GM21786 (cell line): ENCODE results near the gene MAPK14.
A peak's percentile ranks its signal among the peaks of the same experiment; 100 is the strongest.
"Not testable (repeated sequence)": the region's sequence is repeated elsewhere in the genome, so short reads cannot be mapped to it uniquely, and the experiment has no call there.

ENCODE experiments used
- ATAC-seq: cut with Tn5 transposase; IDR thresholded peaks from one replicate; pipeline ENCODE4 v1.9.1; 2021; ENCODE audit not compliant: unreplicated experiment

MAPK14 gene

DNA sequence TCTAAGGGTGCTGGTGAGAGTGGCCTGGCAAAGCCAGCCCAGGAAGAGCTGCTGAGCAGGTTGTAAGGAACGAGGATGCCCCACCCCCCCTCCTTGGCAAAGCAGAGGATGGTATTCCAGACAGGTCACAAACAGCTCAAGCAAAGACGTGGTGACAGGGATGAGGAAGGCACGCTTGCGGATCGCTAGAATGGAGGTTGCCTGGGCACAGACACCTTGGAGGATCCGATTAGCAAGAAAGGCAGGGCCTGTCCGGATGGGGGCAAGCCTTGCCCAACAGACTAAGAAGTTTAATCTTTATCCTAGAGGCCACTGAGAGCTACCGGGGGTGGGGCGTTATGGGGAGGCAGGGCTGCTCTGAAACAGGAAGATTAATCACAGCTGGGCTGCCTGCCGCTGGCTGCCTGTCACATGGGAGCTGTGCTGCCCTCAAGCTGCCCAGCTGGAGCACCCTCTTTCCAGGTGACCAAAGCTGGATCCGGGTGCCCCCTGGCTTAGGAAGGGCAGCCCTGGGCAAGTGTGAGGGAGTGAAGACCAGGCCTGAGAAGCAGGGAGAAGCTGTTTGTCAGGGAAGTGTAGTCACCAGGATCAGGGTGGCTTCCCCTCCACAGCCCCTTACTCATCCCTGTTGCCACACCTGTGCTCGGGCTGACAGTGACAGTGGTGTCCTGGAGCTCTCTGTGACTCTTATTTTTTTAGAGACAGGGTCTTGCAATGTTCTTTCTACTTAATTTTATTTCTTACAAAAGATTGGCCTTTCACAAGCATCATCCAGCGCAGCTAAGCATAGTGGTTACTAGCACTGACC is 93.6 kb downstream of the MAPK14 start:
- ATAC-seq: peak; percentile 37

DNA sequence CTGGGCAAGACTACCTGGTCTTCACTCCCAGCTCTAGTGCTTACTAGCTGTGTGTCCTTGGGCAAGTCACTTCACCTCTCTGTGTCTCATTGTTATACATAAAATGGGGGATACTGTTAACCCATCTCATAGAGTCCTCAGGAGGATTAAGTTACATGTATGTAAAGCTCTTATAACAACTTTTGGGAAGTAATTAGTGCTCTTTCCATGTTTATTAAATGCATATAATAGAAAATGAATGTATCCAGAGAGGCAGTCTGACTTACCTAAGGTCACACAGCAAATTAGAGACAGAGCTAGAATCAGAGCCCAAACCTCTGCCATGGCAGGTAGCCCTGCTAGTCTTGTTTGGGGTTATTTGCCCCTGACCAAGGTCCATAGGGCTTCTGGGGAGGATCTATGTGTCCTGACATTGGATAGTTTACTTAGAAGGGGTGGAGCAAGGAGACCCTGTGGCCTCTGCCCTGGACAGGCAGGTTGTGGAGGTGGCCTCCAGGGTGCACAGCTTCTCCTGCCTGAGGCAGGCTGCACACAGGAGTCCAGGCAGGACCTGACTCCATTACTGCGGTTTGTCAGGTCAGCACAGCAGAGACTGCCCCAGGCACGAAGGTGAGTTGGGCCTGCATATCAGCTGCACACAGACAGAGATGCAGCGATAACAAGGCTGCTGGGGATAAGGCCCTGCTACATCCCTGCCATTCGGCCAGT is 94.3 kb downstream of the MAPK14 start:
- no peak for ATAC-seq

DNA sequence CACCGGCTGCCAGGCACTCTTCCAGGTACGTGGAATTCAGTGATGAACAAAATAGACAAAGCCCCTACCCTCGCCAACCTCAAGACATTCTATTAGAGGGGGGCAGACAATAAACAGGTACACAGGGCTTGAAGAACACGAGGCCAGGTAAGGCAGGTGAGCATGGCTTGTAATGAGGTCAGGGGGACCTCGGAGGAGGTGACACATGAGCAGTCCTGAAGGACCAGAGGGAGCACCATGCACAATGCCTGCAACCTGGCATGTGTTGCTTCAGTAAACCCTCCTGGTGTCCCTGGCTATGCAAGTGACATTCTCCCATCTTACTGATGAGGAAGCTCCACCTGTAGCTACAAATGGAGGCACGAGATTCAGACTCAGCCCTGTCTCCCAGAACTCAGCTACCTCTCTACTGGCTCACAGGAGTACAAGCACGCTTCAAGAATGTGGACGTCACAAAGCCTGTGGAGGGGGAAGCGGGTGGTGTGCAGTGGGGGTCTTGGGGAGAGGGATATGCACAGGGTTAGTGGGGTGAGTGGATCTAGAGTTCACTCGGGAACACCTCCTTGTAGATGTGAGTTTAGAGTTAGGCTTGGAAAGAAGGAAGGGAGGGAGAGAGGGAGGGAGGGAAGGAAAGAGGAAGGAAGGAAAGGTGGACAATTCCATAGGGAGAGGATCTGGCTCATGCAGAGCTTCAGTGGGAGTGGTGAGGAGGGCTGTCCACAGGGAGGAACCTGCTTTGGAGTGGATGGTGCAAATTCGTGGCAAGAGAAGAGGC is 95.1 kb downstream of the MAPK14 start:
- no peak for ATAC-seq

DNA sequence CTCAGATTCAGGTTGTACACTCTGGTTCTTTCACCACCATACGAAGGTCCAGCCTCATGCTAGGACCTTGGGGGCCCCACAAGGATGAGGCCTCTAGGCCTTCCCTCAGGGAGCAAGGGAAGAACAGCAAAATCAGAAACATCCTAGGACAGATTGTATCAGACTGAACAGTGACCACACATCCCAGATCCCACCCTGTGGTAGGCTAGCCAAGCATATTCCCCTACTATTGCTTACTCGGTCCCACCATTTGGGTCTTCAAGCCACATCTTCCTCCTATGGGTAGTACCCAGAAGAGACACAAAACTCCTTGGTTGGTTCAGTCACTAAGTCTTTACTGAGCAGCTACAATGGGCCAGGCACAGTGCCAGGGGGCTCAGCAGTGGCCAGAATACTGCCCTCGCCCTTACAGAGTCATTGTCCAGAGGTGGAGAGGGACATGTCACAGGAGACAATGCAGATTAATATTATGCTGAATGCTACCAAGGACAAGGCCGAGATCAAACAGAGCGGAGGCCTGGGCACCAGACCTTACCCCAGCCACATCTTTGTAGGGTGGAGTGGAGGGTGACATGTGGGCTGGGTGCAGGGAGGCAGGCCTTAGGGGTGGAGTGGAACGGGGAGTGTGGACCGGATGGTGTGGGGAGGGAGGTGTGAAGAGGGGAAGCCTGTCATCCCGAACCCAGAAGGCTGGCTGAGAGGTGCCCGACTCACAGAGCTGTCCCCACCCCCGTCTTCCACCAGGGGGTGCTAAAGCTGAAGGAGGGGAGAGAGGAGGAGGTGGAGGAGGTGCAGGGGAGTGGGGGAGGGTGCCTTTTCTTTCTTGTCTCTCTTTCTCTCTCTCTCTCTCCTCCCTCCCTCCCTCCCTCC is 95.9 kb downstream of the MAPK14 start:
- peak; percentile 54 for ATAC-seq

DNA sequence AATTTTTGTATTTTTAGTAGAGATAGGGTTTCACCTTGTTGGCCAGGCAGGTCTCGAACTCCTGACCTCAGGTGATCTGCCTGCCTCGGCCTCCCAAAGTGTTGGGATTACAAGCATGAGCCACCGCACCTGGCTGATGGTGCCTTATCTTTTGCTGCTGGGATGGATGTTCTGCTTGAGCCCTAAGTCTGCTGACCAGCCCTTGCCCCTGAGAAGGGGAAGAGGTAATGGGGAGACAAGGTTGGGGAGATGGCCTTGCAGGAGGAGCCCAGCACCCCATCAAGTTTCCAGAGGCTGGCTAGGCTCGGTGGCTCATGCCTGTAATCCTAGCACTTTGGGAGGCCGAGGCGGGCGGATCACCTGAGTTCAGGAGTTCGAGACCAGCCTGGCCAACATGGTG is 96.7 kb downstream of the MAPK14 start:
- not testable (repeated sequence) for ATAC-seq

DNA sequence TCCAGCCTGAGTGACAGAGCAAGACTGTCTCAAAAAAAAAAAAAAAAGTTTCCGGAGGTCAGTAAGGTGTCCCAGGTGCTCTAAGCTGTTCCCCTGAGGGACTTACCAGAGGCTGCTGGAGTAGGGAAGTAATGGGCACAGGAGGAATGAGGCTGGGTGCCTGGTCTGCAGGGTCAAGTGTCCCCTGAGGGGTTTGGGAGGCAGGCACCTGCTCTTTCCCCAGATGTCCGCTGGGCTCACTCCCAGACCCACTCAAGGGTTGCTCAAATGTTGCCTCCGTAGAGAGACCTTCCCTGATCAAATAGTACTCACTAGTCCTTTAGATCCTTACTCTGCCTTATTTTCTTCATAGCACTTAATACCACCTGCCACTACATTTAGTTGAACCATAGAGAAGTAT is 97.3 kb downstream of the MAPK14 start:
- ATAC-seq: no peak

DNA sequence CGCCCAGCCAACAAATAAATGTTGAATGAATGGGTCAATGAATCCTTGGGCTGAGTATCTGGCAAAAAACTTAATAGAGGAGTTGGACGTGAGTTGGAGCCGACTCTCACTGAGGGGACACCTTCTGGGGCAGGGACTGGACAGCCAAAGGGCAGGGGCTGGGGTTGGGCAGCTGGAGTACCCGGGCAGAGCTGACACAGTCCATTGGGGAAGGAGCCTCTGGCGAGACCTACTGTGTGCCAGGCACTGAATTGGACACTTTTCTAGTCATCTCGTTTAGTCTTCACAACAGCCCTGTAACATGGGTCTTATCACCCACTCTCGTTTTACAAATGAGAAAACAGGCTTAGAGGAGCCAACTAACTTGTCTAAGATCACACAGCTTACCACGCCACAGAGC is 98.0 kb downstream of the MAPK14 start:
- no peak for ATAC-seq

DNA sequence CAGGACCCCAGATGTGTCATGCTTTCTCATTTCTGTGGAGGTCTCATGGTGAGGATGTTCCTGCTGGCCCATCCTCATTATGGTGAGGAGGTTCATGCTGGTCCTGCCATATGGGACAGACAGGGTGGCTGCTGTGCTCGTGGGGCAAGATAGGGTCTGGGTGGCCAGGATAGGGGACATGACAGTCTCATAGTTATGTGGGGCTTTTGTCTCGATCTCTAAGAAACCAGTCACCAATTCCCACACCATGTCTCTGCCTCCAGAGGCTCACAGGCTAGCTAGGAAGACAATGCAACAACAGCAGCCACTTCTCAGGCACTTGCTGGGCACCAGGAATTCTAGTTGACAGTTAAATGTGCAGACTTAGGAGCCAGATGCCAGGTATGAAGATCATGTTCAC is 98.5 kb downstream of the MAPK14 start:
- no peak for ATAC-seq

DNA sequence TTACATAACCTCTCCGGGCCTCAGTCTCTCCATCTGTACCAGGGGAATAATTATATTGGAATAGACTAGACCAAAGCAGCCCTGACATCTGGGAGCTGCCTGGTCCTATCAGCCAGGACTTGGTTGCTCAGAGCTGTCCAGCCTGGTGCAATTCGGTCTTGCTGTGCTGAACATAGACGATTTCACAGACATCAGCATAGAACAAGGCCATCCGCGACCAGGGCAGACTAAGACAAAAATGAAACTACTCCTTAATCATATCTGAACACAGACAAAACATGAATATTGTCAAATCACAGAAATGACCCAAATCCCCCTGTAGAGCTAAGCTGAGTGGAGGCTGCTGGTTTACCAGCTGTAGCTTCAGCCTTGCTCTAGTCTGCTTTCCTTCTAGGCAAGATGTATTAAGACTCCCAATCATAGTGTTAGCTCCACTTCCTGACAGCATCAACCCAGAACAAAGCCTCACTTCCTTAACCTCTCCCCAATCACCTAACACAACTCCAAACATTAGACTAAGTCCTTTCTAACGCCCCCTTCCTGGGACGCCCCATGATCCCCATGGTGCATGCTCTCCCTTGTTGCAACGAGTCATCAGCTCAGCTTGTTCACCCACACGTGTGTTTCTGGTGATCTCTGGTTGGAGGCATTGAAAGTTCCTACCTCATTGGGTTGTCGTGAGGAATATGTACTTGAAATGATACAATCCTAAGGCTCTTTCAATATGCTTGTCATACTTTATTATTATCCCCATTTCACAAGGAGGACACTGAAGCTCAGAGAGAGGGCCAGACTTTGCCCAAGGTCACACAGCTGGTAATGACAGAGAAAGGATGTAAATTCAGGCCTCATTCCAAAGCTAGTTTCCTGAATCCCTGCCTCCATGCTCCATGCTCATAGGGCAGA is 99.2 kb downstream of the MAPK14 start:
- no peak for ATAC-seq

DNA sequence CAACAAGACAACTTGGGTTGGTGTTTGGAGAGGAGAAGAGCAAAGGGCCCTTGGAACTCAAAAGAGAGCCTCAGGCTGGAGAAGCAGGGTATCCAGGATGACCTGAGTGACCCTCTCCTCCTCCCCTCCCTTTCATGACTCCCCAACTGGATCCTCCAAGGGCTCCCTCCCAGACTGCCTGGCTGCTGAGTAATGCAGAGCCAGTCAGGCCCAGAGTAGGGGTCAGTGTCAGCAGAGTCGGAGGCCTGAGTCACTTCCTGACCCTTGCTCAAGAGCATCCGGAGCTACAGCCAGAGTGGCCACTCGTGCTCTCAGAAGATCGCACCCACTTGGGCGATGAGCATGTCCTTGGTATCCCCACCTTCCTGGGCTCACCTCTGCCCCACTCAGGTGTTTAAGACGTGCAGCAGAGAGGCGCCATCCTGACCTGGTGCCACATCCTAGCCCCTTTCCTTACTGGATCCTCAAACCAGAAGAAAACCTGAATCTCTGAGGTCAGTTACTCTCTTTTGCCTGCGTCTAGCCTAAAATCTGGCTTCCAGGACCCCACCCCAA is 99.9 kb downstream of the MAPK14 start:
- ATAC-seq: no peak

DNA sequence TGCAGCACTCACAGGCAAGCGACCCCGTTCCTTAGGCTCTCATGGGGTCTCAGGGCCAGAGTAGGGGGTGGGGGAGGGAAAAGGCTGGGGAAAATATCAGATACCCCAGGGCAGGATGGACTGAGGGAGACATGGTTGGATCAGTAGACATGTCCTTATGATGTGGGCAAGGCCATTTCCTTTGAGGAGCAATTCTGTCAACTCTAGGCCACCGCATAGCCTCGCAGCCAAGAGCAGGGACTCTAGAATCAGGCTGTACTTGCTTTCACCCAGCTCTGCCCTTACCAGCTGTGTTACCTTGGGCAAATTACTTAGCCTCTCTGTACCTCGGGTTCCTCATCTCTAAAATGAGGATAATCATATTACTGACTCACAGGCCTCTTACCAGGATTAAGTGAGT is 100.5 kb downstream of the MAPK14 start:
- ATAC-seq: no peak

DNA sequence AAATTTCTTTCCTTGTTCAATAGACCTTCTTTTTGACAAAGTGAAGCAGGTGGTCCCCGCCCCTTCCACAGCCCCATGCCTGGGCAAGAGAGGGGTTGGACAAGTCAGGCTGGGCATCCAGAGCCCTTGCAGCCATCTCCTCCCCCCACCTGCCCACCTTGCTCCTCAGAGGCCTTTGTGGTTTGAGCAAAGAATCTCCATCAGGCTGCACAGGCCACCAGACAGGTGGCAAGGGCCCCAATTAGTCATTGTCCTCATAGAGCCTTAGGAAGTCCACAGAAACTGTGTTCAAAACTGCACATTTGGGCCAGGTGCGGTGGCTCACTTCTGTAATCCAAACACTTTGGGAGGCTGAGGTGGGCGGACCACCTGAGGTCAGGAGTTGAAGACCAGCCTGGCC is 101.2 kb downstream of the MAPK14 start:
- no peak for ATAC-seq

DNA sequence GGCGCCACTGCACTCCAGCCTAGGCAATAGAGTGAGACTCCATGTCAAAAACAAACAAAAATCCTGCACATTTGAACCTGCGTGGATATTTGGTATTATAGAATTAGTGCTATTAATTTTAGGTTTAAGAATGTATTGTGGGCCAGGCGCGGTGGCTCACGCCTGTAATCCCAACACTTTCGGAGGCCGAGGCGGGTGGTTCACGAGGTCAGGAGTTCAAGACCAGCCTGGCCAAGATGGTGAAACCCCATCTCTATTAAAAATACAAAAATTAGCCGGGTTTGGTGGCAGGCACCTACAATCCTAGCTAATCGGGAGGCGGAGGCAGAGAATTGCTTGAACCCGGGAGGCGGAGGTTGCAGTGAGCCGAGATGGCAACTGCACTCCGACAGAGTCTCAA is 101.7 kb downstream of the MAPK14 start:
- not testable (repeated sequence) for ATAC-seq

DNA sequence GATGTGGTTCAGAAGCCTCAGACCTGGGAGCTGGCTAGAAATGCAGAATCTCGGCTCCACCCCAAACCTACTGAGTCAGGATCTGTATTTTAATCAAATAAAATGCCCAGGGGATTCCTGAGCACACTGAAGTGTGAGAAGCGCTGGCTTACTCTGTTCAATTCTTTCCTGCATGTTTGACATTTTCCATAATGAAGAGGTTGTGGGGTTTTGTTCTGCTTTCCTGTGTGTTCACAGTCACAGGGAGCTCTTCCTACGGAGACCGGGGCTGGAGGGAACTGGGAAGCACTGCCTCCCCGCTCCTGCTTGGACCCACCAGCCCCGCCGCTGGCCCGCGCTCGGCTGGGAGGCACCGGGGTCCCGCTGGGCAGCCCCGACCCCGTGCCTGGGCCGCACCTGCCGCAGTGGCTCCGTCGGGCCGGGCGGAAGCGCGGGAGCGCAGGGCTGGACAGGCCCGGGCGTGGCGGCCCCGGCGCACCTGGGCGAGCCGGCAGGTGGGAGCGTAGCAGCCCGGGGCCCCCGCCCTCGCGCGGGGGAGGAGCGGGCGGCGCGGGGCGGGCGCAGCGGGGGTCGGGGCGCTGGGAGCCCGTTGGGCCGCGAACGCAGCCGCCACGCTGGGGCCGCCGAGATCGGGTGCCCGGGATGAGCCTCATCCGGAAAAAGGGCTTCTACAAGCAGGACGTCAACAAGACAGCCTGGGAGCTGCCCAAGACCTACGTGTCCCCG is 102.5 kb downstream of the MAPK14 start, which contains the start of gene MAPK13:
Gene MAPK13 (plus strand): TSS at position 573 of the 726 bp plus-strand sequence. CDS start 70 bp downstream, at position 643.
- no peak for ATAC-seq

DNA sequence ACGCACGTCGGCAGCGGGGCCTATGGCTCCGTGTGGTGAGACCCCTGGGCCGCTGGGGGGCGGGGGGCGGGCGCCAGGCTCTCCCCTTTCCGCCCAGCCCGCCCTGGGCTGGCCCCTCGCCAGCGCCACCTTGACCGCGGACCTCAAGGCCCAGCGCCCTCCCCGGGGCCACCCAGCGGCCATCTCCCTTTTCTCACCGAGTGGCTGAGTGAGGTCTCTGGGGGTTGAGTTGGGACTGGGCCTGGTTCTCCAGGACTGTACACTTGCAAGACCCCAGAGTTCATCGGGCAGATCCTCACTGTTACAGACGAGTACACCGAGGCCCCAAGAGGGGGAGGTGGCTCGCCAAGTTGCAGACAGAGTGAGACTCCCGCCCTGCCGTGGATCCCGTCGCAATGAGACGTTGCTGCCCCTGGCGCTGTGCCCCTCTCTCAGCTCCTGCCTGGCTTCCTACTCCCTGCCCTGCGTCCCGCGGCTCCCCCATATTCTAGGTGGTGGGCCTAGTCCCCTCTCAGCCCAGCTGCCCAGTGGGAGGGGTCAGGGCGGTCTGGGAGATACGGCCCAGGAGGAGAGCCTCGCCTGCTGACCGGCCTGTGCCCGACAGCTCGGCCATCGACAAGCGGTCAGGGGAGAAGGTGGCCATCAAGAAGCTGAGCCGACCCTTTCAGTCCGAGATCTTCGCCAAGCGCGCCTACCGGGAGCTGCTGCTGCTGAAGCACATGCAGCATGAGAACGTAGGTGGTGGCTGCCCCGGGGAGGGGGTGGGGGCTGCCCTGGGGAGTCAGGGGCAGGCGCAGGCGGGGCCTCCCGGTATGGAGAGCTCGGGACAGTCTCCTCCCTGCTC is 103.3 kb downstream of the MAPK14 start:
- ATAC-seq: no peak

DNA sequence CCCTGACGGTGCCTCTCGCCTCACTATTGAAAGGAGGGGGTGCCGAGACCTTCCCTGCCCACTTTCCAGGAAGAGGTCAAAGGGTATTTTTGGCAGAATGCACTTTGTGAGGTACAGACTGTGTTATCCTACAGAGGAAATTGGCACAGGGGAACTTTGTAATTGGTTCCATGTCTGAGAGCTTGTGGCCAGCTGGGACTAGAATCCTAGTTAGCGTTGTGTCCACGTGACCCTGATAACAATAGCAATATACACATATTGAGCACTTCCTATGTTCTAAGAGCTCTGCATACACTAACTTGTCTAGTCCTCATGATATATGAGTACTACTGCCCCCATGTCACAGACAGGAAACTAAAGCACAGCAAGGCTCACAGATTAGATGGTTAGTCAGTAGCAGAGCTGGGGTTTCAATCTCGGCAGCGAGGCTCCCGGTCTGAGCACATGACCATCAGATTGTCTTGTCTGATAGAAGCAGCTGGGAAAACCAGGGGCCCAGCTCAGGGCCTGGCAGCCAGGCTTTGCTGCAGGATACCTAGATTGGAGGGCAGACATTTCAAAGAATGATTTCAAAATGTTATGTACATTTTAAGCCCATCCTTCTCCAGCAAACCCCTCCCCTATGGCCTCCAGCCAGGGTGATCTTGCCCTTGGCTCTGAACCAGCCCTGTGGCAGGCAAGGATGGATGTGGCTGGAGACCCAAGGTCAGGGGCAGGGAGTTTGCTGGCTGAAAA is 104.1 kb downstream of the MAPK14 start:
- peak; percentile 93 for ATAC-seq

DNA sequence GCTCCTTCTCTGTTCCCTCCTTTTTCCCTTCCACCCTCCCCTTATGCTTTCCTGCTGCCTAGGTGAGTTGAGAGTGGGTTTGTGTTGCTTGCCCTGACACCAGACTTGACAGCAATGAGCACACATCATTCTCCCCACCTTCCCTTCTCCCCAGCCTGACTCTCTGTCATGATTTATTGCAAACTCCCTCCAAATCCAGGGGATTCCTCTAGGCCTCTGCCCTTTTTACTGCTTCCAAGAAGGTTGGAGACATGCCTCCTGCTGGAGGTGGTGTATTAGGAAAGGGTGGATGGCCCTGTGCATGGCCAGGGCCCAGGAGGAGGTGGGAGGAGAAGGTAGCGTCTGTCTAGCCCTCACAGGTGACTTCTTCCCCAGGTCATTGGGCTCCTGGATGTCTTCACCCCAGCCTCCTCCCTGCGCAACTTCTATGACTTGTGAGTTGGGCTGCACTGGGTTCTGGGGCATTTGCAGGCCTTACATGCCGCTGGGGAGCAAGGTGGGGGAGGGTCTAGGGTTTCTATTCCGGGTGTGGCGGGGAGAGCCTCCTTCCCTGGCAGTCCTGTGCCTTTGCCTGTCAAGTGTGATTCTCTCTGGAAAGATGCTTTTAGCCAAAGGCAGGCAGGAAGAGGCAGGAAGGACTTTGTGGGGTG is 104.8 kb downstream of the MAPK14 start:
- no peak for ATAC-seq
